NCI-H1694 treated with DMSO at 0.1 percent for 48 hours (cell line): ENCODE results near the gene NUMB.
"Not testable (repeated sequence)": the region's sequence is repeated elsewhere in the genome, so short reads cannot be mapped to it uniquely, and the experiment has no call there.

Experiments used
- DNase-seq: peaks from one replicate; lab custom pipeline; 2025; lab: John Stamatoyannopoulos, UW

The NUMB gene

DNA sequence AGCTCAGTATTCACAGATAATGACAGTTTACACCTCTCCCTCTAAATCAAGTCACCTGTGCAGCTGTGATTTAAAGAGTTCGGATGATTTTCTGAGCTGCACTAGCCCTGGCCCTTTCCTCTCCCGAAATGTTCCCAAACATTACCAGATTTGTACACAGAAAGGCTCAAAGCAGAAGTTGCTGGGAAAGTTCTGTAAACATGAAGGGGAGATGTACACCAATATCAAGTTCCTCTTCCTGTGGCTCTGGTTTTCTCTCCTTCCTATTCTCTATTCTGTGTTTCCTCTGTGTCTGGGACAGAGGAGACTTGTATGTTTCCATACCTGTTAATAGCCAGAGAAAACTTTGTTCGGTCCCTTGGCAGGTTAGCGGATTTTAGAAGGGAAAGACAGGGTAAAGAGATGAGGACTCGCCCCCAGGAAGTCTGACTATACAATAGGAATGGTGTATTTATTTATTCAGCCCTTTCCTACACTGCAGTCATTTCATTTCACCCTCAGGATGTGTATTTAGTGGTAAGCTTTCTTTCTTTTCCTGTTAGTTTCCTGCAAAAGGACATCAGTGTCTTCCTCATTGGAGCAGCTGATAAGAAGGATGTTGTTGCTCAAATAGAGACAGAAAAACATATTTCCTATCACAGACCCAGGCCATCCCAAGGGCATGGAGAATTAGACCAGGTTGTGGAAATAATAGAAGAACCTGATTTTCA lies 7.6 kb upstream of the NUMB start:
- no peak for DNase-seq

DNA sequence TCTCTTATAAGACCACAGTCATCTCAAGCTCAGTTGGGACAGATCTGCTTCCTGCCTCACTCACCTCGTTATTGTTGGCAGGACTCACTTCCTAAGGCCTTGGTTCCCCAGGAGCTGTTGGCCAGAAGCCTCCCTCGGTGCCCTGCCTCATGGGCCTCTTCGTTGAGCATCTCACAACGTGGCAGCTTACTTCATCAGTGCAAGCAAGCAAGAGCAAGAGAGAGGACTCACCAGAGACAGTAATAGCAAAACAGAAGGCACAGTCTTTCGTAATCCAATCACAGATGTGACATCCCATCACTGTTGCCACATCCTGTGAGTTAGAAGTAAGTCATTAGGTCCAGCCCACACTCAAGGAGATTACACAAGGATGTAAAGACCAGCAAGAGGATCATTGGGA lies 5.1 kb upstream of the NUMB start:
- no peak for DNase-seq

DNA sequence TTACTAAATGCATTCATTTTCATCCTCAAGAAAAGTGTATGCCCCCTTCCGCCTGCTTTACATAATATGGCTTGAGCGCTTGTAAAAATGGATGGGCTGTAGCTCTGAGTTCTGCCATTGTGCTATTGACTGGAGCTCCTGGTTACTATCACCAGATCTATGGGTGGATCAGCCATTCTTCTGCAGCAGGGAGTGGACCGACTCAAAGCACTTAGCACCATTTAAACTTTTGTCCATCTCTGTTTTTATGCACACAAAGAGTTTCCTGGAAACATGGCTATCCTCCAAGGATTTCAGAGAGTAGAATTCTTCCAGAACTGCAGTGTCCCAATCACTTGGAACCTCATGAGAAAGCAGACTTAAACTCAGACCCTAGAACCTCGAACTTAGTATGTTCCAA lies 4.5 kb upstream of the NUMB start:
- DNase-seq: no peak

DNA sequence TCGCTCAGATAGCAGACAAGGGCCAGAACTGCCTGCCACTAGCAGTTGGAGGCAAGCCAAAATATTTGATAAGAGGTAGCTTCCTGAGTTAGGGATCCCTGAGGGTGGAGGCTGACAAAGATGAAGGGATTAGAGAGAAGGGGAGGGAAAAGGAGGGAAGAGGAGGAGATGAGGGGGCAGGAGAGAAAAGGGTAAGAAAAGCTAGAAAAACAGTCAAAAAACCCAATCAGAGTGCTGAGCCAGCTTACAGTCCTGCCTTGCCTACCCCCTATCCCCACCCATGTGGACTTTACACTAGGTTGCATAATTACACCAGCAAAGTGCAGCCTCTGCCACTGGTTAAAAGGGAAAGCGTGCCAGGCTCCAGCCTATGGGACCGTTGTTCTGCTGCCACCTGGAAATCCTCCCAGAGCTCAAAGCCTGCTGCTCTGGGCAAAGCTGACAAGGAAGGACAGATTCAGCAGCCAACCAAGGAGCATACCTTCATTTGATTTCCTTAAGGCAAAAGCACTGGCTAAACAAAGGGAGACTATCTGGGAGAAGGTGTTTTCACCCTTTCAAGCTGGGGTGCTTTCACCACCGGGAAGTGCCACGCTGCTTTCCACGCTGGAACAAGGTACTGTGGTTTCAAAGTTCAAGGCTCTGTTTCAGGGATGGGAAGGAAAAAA lies 3.8 kb upstream of the NUMB start:
- peak; percentile 77 for DNase-seq

DNA sequence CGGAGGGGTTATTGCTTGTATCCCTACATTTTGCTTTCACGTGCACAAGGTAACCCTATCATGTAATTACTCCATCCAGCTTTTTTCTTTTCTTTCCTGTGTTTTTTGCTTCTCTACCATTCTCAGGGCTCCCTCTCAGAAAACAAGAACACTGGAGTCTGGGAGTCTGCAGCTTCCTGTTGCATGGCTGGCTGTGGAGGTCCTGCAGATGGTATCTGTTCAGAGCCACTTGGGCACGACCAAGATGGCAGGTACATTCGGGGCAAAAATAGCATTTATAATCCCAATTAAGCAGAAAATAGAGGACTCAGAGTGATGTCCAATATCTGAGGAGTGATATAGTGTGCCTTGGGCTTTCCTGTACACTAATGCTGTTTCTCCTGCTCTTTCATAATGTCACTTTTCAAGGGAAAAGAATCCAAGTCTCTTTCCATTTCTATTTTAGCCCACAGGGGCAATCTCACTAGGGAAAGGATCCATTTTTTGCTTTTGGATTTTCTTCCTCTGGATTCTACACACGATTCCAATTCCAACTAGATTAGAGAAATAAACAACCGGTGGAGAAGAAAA lies 3.2 kb upstream of the NUMB start:
- DNase-seq: peak; percentile 65

DNA sequence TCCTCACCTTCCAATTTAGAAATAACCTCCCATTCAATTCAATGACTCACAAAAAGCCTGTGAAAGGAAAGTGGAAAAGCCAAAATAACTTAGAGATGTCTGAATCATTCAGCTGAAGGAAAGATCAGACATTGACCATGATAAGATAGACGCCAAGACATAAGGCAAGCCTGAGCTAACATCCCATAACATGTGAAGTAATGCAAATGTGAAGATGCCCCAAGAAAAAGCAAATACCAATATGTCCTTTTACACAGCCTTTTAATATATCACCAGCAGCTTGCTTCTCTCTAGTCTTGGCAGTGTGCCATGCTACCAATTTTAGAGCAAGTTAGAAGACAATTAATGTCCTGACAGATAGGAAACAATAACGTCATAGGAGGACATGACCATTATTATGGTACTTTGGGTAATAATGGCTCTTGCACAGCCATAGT lies 2.4 kb upstream of the NUMB start:
- peak; percentile 75 for DNase-seq

DNA sequence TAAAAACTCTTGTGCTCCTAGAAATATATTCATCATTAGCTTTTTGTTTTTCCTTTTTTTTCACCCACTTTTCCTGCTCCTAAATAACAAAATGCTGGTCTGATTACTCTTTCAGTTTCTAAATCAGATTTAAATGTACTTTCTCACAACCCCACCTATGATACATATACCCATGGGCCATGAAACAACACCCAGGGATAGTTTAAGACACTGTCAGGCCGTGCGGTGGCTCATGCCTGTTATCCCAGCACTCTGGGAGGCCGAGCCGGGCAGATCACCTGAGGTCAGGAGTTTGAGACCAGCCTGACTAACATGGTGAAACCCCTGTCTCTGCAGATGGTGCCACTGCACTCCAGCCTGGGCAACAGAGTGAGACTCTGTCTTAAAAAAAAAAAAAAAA lies 1.6 kb upstream of the NUMB start:
- no peak for DNase-seq

DNA sequence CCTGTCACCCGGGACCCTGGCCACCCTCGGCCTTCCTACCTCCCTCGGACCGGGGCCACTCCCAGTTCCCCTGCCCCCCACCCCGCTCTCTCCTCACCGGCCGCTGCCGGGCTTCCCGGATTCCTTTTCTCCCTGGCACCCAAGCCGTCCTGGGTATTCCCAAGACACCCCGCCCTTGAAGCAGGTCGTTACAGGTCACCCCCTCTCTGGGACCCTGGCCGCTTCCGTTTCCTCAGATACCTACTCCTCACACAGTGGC lies 493 bp downstream of the NUMB start:
- no peak for DNase-seq

DNA sequence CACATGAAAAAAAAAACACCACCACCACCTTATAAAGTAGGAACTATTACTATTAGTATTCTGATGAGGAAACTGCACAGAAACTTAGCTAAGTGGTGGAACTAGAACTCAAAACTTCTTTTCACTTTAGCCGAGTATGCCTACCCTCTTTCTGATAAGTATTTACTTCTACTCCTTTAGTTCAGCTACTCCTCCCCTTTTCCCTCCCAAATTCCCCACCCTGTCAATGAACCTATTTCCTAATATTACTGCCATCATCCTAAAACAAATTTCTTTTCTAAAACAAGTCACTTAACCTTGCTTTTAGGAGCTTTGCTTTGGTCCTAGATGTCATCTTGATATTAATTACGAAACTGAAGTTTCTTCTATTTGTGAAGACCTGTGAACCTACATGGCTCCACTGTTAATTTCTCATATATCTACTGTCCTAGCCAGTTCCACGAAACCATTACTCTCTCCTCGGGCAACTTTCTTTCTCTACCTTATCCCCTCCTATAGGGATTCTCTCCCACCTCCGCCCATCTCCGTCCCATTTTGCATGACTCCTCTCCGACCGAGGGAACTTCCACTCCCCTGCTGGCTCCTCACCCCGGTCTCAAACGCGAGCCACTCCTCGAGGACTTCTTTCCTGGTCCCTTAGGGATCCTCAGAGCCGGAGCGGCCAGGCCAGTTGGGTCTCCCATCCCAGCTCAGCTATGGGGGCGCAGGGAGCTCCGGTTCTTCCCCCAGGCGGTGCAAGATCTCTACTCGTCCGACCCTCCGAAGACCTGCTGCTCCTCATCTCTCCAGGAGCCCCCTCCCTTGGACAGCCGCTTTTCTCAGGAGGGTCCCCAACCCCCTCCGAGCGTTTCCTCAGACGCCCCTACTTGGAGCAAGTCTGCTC lies 1.1 kb downstream of the NUMB start:
- no peak for DNase-seq

DNA sequence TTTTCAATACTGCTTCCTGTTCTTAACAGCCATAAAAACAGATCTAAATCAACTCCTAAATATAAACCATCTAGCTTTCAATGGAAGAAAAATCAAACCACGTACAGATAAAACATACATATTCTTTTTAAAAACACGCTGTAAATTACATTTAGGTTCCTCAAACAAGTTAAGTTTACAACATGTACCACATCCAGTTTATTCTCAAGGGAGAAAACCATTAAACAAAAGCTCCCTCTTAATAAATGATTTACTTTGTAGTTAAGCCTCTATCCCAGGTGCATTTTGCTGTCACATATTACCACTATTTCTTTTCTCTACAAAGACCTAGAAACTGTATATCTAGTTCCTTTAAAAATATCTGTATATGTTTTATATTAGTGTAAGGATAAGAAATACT lies 3.1 kb downstream of the NUMB start:
- DNase-seq: no peak

DNA sequence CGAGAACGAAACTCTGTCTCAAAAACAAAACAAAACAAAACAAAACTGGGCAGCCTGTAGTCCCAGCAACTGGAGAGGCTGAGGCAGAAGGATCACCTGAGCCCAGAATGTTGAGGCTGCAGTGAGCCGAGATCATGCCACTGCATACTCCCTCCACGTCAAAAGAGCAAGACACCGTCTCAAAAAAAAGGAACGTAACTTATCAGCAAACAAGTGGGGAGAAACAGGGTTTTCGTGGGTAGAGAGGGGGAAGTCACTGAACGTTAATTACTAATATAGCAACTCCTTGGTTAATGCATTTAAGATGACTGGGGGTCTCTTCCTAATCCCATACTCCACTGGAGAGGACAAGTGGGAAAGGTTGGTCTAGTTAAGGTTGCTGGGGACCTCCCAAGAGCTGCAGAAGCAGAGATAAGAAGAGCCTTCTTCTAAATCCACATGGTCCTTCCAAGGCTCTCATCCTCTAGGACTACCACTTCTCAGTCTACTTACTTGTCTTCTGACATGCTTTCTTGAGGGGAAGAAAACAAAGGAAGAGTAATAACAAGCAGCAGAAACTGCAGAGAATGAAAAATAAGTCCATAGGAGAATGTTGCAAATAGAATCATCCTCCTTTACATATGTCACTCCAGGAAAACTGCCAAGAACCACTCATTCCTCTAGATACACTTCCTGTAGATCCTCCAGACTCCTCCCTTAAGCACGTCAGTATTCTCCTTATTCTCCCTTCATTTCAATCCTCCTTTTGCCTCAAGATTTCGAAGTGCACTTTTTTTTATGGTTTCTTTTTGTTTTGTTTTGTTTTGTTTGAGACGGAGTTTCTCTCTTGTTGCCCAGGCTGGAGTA lies 5.8 kb downstream of the NUMB start:
- peak; percentile 67 for DNase-seq

DNA sequence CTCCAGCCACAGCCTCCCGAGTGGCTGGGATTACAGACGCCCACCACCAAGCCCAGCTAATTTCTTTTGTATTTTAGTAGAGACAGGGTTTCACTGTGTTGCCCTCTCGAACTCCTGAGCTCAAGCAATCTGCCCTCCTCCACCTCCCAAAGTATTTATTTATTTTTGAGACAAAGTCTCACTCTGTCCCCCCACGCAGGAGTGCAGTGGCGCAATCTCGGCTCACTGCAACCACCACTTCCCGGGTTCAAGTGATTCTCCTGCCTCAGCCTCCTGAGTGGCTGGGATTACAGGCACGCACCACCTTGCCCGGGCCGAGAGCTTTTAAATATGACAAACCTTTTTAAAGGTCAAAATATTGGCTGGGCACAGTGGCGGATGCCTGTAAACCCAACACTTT lies 14.6 kb downstream of the NUMB start:
- DNase-seq: no peak

DNA sequence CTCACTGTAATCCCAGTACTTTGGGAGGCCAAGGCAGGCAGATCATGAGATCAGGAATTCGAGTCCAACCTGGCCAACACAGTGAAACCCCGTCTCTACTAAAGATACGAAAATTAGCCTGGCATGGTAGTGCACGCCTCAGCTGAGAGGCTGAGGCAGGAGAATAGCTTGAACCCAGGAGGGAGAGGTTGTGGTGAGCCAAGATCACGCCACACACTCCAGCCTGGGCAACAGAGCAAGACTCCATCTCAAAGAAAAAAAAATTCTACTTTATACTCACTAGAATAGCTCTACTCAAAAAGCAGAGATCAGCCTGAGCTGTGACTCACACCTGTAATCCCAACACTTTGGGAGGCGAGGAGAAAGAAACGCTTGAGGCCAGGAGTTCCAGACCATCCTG lies 17.1 kb downstream of the NUMB start:
- no peak for DNase-seq

DNA sequence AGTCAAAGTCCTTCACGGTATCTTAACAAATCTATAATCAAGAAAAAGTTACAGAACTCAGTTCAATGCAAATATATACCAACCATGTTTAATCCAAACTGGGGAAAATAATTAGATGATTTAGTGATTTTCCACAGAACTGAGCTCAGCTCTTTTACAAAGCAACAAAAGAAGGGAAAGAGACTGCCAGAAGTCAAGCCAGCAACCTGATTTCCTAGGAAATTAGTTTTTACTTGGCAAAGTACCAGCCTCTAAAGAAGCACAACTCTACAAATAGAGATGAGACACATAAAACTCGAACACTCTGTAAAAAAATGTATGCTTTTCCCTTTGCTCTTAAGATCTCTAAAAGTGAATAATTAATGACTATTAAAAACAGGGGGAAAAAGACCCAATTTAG lies 19.4 kb downstream of the NUMB start:
- no peak for DNase-seq

DNA sequence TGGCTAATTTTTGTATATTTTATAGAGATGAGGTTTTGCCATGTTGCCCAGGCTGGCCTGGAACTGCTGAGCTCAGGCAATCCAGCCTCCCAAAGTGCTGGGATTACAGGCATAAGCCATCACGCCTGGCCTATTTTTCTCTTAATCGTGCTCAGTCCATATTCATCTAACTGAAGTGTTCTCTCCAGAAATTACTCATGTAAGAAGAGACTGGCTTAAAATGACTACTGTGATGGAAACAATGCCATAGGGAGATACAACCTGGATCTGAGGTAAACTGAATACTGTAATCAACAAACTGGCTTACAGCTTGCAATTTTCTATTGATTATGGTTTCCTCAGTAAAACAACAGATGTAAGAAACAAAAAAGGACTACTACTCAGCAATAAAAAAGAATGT lies 21.1 kb downstream of the NUMB start:
- DNase-seq: no peak

DNA sequence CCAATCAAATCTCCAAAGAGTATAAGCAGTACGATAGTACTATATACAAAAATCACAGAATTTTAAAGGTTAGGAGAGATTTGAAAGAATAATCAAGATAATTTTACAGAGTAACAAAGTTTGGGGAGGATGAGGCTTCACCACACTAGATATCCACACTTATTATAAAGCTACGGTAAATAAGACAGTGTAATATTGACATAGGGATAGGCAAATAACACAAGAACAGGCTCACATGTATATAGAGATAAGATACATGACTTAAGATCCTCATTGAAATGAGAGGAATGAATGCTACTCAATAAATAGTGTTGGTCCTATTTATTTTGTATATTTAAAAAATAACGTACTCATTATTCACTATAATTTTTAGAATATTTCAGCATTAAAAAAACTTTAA lies 26.2 kb downstream of the NUMB start:
- no peak for DNase-seq

DNA sequence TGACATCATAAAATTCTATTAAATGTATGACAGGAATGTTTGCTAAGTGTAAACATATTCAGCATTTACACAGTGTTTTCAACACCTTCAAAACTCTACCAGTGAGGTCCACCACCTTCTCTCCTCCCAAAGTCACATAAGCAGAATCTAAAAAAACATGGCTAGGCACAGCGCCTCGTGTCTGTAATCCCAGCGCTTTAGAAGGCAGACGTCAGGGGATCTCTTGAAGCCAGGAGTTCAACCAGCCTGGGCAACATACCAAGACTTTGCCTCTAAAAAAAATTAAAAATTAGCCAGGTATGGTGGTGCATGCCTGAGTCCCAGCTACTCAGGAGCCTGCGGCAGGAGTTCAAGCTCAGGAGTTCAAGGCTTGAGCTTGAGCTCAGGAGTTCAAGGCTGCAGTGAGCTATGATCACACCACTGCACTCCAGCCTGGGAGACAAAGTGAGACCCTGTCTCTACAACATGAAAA lies 30.0 kb downstream of the NUMB start:
- DNase-seq: no peak

DNA sequence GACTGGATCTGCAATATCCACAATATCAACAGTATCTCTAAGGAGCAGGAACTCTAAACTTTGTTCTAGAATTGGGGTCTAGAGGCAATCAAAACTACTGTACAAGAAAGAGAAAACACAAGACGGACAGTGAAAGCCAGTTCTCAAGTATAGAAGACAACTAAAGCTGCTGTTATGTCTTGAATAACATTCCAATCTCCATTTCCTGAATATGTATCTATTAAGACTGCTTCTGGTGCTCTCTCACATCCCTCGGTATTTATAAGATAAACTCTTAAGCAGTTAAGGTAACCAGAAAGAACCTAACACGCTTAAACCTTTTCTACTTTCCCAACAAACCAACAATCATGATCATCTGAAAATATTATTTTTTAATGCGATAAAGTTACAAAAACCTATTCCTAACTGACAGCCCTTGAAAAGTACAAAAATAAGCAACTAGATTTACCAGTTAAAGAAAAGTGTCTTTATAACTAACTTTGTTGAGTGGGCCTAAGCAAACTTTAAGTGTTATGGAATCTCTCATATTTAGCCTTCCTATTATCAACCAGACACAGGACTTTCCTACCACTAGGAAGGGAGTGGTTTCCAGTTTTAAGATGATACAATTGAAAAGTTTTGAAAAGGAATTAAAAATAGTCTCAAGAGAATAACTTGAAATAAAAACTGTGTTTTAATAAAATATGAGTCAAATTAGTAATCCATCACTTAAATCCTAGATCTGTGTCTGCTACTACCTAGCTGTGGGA lies 30.7 kb downstream of the NUMB start:
- no peak for DNase-seq

DNA sequence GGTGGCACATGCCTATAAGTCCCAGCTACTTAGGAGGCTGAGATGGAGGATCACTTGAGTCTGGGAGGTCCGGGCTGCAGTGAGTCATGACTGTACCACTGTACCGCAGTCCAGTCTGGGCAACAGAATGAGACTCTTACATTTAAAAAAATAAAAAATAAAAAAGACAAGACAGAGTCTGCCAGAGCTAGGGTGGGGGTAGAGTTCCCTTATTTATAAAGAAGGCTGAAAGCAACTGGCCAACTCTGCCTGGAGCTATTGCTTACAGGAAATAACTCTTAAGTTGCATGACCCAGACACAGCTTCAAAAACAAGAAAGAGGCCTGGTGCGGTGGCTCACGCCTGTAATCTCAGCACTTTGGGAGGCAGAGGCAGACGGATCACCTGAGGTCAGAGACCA lies 31.5 kb downstream of the NUMB start:
- no peak for DNase-seq

DNA sequence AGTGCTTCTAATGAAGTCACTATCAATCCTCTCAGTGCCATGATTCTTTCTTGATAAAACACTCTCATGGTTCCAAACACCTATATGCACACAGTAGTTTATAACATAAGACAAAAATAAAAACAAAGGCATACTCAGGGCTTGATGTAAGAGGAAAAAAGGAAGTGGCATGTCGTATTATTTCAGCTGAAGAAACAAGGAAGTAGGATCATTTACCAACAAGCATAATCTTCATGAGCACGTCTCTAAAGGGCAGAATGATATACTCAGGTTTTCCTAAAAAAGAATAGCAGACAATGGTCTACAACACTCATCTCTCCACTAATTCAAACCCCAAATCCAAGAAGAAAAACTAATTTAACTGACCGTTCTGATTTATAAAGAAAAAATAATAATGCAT lies 33.9 kb downstream of the NUMB start:
- DNase-seq: no peak

DNA sequence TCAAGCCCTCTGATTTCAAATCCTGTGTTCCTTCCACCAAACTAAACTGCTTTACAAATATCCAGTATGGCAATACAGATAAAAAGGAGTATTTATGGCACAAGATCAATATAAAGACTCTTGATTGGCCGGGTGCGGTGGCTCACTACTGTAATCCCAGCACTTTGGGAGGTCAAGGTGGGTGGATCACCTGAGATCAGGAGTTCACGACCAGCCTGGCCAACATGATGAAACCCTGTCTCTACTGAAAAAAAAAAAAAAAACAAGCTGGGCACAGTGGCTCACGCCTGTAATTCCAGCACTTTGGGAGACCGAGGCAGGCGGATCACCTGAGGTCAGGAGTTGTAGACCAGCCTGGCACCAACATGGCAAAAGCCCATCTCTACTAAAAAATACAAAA lies 35.3 kb downstream of the NUMB start:
- DNase-seq: not testable (repeated sequence)
